ENCODE results near the gene LLGL2.

The LLGL2 gene

GRCh38 chr17:75552425-75553294 is 27.2 kb downstream of the LLGL2 start:
- DNase-seq: no peak

GRCh38 chr17:75553295-75554110 is 28.0 kb downstream of the LLGL2 start:
- no peak for DNase-seq

GRCh38 chr17:75555679-75556153 is 30.2 kb downstream of the LLGL2 start:
- DNase-seq: no peak

- no peak for DNase-seq
These were observed 31.8 kb downstream of the LLGL2 start for GRCh38 chr17:75557075-75557851.

GRCh38 chr17:75557852-75558665 is 32.6 kb downstream of the LLGL2 start:
- no peak for DNase-seq

GRCh38 chr17:75558666-75559530 is 33.4 kb downstream of the LLGL2 start:
- DNase-seq: no peak

GRCh38 chr17:75559958-75560533 is 34.5 kb downstream of the LLGL2 start:
- no peak for DNase-seq

GRCh38 chr17:75561927-75562603 is 36.6 kb downstream of the LLGL2 start:
- no peak for DNase-seq

- DNase-seq: no peak
These were observed 37.7 kb downstream of the LLGL2 start for GRCh38 chr17:75563063-75563758.

- DNase-seq: no peak
These were observed 38.7 kb downstream of the LLGL2 start for GRCh38 chr17:75564195-75564594.

GRCh38 chr17:75565066-75565465 is 39.6 kb downstream of the LLGL2 start:
- no peak for DNase-seq

- DNase-seq: no peak
These were observed 40.1 kb downstream of the LLGL2 start for GRCh38 chr17:75565618-75566017.

GRCh38 chr17:75566416-75566815 is 40.9 kb downstream of the LLGL2 start:
- no peak for DNase-seq

- no peak for DNase-seq
These were observed 41.3 kb downstream of the LLGL2 start for GRCh38 chr17:75566834-75567233.

GRCh38 chr17:75568412-75569255 is 43.1 kb downstream of the LLGL2 start:
- DNase-seq: no peak

GRCh38 chr17:75570034-75570676 is 44.7 kb downstream of the LLGL2 start:
- no peak for DNase-seq

GRCh38 chr17:75570772-75571171 is 45.3 kb downstream of the LLGL2 start:
- DNase-seq: no peak
